Putamen (tissue), 1 donor: ENCODE measurements around the gene CDC42SE1.
A peak's percentile ranks its signal among the peaks of the same experiment; 100 is the strongest.

Experiments
- DNase-seq: peaks from one replicate; pipeline ENCODE4 v3.0.0-alpha.2; 2016; ENCODE audit warnings: low spot score

The CDC42SE1 gene

DNA sequence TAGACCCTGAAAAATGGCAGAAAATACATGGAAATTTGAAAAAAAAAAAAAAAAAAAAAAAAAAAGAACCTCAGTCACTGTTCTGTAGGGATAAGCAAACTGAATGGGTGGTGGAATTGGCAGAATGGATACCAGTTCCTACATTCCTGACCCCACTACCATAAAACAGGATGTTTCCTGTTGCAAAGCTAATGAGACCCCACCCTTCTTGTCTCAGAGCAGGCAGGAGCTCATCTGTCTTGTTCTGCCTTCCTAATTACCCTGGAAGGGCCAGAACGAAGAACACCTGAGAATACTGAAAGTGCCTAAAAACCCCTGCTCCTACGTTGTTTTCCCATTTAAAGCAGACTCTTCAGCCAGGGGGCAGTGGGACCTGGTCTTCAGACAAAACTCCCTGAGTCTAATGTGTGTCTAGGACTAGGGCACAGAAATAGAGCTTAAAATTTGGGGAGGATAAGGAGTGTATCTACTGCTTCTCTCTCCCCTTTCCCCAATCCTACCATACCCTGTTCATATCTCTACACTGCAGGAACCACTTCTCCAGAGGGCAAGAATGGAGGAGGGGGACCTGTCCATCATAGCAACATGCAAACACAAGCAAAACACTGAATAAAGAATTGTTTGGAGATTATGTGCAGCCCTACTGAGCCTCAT, 7.9 kb downstream of the CDC42SE1 start:
- no peak for DNase-seq

DNA sequence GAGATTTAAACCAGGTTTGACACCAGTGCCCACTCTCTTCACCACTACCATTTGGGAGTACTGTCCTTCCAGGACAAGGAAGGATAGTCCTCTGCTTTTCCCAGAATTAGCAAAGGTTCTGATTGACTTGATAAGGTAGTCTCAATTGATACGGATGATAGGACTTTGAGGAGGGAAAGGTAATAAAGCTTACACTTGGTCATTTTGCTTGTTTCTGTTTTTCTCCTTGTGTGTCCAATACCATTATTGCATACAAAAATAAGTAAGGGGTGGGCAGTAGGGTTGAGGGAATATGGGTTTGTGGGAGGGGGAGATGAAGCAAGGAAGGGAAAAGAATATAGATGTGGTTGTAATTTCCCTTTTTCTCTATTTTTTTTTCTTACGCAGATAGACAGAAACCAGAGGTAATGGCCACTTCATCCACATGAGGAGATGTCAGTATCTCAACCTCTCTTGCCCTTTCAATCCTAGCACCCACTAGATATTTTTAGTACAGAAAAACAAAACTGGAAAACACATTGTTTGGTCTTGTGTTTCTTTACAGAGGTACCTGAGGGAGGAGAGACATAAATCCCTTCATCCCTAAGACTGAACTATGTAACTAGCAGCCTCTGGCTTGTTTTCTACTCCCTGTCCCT, 9.3 kb downstream of the CDC42SE1 start:
- DNase-seq, result no peak

DNA sequence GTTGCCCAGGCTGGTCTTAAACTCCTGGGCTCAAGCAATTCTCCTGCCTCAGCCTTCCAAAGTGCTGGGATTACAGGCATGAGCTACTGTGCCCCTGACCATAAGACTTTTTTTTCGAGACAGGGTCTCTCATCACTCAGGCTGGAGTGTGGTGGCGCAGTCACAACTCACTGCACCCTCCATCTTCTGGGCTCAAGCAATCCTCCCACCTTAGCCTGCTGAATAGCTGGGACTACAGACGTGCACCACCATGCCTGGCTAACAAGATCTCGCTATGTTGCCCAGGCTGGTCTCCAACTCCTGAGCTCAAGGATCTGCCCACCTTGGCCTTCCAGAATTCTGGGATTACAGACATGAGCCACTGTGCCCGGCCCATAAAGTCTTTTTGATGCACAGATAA, 10.0 kb downstream of the CDC42SE1 start:
- no peak for DNase-seq

DNA sequence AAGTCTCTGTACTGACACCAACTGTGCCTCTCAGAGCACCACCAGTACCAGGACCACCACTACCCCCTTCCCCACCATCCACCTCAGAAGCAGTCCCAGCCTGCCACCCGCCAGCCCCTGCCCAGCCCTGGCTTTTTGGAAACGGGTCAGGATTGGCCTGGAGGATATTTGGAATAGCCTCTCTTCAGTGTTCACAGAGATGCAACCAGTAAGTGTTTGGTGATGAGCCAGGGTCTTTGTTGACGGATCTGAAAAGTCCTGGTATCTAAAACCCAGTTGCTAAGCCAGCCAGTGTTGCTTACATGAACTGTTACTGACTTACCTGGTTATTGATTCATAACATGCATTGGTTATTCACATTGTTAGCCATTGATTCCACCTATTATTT, 10.8 kb downstream of the CDC42SE1 start:
- DNase-seq, result no peak

DNA sequence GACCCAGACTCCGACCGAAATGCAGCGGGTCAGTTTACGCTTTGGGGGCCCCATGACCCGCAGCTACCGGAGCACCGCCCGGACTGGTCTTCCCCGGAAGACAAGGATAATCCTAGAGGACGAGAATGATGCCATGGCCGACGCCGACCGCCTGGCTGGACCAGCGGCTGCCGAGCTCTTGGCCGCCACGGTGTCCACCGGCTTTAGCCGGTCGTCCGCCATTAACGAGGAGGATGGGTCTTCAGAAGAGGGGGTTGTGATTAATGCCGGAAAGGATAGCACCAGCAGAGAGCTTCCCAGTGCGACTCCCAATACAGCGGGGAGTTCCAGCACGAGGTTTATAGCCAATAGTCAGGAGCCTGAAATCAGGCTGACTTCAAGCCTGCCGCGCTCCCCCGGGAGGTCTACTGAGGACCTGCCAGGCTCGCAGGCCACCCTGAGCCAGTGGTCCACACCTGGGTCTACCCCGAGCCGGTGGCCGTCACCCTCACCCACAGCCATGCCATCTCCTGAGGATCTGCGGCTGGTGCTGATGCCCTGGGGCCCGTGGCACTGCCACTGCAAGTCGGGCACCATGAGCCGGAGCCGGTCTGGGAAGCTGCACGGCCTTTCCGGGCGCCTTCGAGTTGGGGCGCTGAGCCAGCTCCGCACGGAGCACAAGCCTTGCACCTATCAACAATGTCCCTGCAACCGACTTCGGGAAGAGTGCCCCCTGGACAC, 11.3 kb downstream of the CDC42SE1 start:
- DNase-seq, result peak; percentile 42

DNA sequence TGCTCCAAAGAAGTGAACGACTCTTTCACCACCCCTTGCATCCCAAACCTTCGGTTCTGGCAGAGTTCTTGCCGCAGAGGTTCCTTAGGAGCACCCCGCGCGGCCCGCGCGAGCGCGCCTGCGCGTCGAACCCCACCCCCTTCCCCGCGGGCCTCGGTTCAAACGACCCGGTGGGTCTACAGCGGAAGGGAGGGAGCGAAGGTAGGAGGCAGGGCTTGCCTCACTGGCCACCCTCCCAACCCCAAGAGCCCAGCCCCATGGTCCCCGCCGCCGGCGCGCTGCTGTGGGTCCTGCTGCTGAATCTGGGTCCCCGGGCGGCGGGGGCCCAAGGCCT, 11.9 kb downstream of the CDC42SE1 start, which contains the start of gene C1orf56:
Gene C1orf56, plus strand, starts transcription at position 161 of the 334 bp plus-strand sequence. Its CDS starts 97 bp downstream, at position 258.
- peak; percentile 77 for DNase-seq

DNA sequence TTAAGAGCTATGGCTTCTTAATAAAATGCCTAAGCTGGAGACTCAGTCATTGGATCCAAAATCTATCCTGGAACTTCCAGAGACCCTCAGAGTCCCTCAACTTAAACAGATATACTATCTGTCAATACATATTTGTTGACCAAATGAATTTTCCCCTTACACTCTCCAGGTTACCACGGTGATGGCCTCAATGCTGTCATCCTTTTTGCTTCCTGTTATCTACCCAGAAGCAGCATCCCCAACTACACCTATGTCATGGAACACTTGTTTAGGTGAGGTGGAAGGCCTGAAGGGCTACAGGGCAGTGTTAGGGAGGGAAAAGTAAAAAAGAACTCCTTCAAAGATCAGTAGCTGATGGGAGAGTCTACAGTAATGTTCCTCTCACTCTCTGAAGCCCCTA, 16.3 kb downstream of the CDC42SE1 start:
- DNase-seq, result no peak

DNA sequence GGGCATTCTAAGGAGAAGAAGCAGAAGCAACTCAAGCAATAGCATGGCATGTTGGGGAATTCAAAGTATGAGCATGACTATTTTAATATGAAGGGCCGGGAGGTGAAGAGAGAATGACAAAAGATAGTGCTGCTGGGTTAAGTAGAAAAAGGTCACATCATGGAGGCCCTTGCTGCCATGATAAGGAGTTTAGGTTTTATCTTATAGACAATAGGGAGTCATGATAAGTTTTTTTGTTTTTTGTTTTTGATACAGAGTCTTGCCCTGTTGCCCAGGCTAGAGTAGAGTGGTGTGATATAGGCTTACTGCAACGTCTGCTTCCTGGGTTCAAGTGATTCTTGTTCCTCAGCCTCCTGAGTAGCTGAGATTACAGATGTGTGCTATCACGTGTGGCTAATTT, 19.9 kb downstream of the CDC42SE1 start:
- no peak for DNase-seq

DNA sequence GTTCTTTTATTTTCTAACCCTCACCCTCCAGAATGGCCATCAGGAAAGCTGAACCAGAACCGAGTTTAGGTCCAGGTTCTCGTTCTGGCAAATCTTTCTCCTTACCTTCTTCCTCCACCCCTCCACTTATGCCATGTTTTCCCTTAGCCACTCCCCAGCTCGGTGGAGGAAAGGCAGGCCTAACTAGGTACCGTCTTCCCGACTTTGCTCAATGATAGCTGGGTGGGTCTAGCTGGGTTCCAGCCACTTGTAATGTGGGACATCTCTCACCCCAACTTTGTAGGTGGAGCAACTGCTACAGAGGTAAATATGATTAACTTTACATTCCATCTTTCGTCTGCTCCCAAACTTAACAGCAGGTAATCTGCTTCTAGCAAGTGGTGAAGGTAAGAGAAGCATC, 22.4 kb downstream of the CDC42SE1 start:
- no peak for DNase-seq

DNA sequence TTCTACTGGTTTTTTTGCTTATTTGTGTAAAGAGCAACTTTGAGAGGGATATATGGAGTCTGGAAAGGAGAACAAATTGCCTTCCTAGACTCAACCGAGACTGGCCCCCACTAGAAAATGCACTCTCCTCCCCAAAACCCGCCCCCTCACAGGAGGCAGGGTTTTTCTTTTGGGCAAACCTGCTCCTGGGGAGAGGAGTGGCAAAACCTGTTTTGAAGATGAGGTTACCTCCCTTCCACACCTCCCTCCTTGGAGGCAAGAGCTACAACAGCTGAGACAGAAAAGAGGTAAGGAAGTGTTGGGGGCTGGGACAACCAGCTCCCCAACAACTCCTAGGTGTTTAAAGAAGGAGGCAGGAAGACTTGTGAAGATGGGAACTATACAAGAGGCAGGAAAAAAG, 23.1 kb downstream of the CDC42SE1 start, which contains the start of gene BNIPL:
Gene BNIPL, plus strand, starts transcription at position 231 of the 400 bp plus-strand sequence. Its CDS starts 140 bp downstream, at position 371.
- no peak for DNase-seq

DNA sequence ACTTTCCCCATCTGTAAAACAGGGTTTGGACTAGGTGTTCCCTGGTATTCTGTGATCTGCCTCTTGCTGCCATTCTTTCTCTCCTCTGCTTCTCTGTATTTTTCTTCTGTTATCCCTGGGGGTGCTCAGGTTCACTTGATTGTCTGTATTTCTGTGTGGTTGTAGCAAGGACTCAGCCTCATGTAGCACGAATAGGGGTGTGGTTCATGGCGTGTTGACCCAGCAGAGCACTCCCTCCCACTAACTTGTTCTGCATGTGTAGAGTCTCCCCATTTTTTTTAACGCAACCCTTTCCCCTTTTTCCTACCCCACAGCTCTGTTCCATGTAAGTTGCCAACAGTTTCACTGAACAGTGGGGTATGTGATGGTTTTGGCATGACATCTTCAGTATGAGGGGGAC, 24.3 kb downstream of the CDC42SE1 start:
- no peak for DNase-seq

DNA sequence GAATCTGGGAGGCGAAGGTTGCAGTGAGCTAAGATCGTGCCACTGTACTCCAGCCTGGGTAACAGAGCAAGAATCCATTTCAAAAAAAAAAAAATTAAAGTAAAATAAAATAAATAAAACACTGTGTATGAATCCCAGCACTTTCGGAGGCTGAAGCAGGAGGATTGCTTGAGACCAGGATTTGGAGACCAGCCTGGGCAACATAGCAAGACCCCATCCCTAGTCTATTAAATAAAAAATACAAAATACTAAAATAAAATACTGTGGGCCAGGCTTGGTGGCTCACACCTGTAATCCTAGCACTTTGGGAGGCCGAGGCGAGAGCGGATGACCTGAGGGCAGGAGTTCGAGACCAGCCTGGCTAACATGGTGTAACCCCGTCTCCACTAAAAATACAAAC, 27.3 kb downstream of the CDC42SE1 start:
- DNase-seq, result no peak

DNA sequence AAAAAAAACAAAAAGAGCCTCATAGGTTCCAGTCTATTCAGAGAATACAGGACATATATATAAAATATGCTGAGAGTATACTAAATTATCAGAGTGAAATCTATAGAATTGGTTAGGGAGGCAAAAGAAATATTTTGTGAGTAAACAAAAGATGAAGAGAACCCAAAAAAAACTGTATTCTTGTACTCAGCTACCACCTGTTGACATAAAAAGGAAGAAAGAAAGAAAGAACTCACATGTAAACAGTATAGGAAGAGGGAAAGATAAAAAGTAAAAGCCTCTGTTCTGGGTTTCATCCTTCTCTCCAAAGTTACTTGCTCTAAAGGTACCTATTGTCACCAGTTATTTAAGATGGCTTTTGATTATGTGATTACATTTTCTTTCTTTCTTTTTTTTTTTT, 33.0 kb downstream of the CDC42SE1 start:
- no peak for DNase-seq

DNA sequence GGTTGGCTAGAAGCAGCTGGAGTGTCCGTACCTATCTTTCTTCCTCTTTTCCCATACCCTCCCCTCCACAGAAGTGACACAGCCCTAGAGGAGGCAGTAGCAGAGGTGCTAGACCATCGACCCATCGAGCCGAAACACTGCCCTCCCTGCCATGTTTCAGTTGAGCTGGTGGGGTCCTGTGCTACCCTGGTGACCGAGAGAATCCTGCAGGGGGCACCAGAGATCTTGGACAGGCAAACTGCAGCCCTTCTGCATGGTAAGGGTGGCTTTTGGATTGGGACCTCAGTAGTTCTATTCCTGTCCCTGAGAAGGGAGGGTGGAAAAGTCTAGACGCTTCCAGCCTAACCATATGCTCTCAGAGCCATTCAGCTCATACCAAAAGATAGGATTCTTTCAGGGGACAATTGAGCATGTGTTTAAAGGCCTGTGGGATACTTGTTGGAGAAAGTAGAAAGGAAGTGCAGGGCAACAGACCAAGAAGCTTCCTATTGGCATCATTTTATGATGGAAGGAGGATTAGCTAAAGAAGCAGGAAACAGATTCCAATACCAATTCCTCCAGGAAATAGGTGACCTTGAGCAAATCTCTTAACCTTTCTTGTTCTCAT, 34.8 kb downstream of the CDC42SE1 start:
- DNase-seq, result peak; percentile 74

DNA sequence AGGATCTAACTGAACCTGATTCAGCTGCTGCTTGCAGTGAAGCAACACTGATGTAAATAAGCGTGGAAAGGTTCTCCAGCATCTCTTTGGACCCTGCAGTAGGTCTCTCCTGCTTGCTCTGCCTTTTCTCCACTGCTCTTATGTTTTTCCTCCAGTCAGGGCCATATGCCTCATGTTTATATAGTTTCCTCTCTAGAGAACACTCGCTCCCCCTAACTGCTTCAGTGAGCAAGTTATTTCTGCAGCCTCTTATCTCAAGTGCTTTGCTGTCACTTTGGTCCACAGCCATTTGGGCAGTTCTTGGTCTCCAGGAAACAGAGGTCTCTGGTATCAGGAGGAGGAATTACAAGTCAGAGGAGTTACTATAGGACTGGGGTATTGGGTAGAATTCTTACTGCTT, 45.9 kb downstream of the CDC42SE1 start:
- no peak for DNase-seq

DNA sequence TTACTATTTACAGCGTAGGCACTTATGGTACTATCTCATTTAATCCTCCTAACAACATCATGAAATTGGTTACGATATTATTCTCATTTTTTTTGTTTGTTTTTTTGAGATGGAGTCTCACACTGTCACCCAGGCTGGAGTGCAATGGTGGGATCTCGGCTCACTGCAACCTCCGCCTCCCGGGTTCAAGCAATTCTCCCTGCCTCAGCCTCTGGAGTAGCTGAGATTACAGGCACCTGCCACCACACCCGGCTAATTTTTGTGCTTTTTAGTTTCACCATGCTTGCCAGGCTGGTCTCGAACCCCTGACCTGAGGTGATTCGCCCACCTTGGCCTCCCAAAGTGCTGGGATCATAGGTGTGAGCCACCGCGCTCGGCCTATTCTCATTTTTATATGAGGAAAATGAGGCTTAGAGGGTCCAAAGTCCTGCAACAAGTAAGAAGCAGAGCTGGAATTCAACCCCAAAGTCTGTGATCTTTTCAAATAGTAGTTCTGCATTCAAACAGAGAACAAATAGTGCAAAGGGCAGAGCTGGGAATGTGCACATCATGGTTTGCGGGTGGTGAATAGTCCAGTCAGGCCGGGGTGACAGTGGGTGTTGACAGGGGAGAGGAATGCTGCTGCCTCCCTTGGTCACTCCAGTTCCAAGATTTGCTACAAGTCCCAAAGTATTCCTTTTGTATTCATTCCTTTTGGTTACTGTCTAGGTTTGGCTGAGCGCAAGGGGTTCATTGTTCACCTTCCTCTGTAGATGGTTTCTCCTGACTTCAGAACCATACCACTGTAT, 46.5 kb downstream of the CDC42SE1 start:
- no peak for DNase-seq

DNA sequence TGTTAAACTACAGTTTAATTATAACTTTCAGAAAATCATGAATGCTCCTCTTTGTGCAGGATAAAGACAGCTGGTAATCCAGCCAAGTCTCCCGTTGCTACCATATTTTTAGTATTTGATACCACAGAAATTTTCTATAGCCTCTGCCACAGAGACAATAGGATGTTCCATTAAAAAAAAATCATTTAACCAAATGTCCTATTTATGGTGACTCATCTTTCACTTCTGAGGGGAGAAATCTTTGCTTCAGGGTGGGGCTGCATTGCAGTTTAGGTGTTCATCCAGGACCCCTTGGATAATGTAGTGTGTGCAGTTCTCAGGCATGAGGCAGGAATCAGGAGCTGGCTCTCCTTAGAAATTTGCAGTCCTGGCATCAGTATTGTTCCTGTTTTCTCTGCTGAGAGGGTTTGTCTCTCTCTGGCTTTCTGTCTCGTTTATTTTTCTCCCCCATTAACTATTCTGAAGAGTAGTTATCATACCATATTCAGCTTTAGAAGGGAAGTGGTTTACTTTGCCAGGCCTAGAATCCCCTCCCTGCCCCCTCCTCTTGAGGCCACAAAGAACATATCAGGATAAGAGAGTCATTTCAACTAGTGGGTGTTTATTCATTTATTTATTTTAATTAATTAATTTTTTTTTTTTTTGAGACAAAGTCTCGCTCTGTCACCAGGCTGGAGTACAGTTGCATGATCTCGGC, 48.1 kb downstream of the CDC42SE1 start:
- no peak for DNase-seq

DNA sequence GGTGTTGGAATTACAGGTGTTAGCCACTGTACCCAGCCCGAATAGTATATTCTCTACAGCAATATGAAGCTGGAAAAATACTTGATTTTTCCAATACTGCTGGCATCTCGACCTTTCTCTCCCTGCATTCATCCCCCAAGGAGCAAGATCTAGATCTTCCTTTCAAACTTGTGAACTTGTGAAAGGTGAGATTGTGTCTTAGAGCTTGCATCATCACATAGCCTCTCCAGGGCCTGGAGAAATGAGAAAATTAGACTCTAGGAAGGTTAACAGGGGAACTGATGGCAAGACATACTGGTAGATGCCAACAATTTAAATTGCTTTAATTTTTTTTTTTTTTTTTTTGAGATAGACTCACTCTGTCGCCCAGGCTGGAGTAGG, 49.1 kb downstream of the CDC42SE1 start:
- DNase-seq, result no peak

DNA sequence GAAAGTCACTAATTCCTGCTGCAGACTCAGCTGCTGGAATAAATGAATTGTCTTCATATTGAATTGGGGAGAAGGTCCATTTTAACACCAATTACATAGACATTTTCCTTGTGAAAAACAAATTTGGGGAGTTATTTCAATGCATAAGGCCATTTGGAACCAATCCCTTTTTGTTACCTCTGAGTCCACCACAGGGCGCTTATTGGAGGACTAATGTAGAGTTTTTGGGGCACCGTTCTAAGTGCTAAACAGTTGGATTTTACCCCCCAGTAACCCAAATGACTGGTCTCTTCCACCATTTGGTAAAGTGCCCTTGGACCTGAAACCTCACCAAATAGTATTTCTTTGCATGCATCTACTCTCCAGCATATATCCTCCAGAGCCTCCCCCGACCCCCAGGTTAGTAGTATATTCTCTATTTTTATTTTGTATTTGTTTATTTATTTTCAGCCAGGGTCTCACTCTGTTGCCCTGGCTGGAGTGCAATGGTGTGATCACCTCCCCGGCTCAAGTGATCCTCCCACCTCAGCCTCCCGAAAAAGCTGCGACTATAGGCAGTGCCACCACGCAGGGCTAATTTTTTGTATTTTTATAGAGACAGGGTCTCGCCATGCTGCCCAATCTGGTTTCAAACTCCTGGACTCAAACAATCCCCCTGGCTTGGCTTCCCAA, 49.6 kb downstream of the CDC42SE1 start:
- no peak for DNase-seq

DNA sequence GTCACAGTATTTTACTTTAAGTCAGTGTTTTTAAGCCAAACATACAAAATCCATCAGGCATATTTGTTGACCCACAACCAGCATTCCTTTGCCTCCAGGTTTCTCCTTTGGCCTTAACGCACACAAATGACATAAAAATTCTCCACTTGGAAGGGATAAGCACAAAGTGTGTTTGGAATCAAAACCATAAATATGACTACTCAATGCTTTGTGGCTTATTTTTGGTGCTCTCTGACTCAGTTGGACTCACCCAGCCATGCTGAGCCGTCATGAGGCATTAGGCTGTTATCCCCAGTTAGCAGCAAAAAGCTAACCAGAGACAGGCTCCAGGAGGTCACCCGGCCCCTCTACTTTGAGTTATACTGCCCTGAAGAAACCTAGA, 50.2 kb downstream of the CDC42SE1 start:
- DNase-seq, result no peak
